Measurements from ENCODE around the gene ZKSCAN7.
A peak's percentile ranks its signal among the peaks of the same experiment; 100 is the strongest.
"Not testable (repeated sequence)": the region's sequence is repeated elsewhere in the genome, so short reads cannot be mapped to it uniquely, and the experiment has no call there.

The ZKSCAN7 gene

GRCh38 chr3:44530911-44531310 lies 24.1 kb upstream of the ZKSCAN7 start:
- TF ChIP-seq ZNF8 (CRISPR knock-in tag; IDR thresholded peaks at IDR 0.05) = no peak
- no peak for TF ChIP-seq ZNF70 (CRISPR knock-in tag; IDR thresholded peaks at IDR 0.05)
- TF ChIP-seq SNAI2 (CRISPR knock-in tag; IDR thresholded peaks at IDR 0.05) = no peak
- no peak for TF ChIP-seq CREB5 (CRISPR knock-in tag; IDR thresholded peaks at IDR 0.05; ENCODE audit: low read depth)
- no peak for TF ChIP-seq TSHZ2 (CRISPR knock-in tag; IDR thresholded peaks at IDR 0.05)
- TF ChIP-seq ISL1 (CRISPR knock-in tag; IDR thresholded peaks at IDR 0.05) = no peak
- TF ChIP-seq PATZ1 (CRISPR knock-in tag; IDR thresholded peaks at IDR 0.05; ENCODE audit: borderline replicate concordance) = no peak
- TF ChIP-seq ESRRG (CRISPR knock-in tag; IDR thresholded peaks at IDR 0.05) = no peak
- TF ChIP-seq CSDC2 (CRISPR knock-in tag; IDR thresholded peaks at IDR 0.05) = no peak
- no peak for TF ChIP-seq ZFP3 (CRISPR knock-in tag; IDR thresholded peaks at IDR 0.05)
- no peak for TF ChIP-seq ZFP30 (CRISPR knock-in tag; IDR thresholded peaks at IDR 0.05)
- no peak for TF ChIP-seq RARB (CRISPR knock-in tag; IDR thresholded peaks at IDR 0.05)
- no peak for TF ChIP-seq POU6F1 (CRISPR knock-in tag; IDR thresholded peaks at IDR 0.05; ENCODE audit: borderline replicate concordance, low read depth)
- no peak for ATAC-seq

GRCh38 chr3:44534659-44535058 lies 20.3 kb upstream of the ZKSCAN7 start:
- ATAC-seq = not testable (repeated sequence)
- TF ChIP-seq ISL1 (CRISPR knock-in tag; IDR thresholded peaks at IDR 0.05) = 0 out of 2 replicates have a peak, but pooled peaks have one; percentile 8

GRCh38 chr3:44535364-44535763 lies 19.6 kb upstream of the ZKSCAN7 start:
- TF ChIP-seq TSHZ2 (CRISPR knock-in tag; IDR thresholded peaks at IDR 0.05) (no peak), CREB5 (CRISPR knock-in tag; IDR thresholded peaks at IDR 0.05; ENCODE audit: low read depth) (no peak), OSR1 (CRISPR knock-in tag; IDR thresholded peaks at IDR 0.05) (no peak), ISL1 (CRISPR knock-in tag; IDR thresholded peaks at IDR 0.05) (no peak), ZFP3 (CRISPR knock-in tag; IDR thresholded peaks at IDR 0.05) (no peak), TCF4 (CRISPR knock-in tag; IDR thresholded peaks at IDR 0.05; ENCODE audit: borderline replicate concordance) (no peak), ZC3H10 (CRISPR knock-in tag; IDR thresholded peaks at IDR 0.05) (no peak), PATZ1 (CRISPR knock-in tag; IDR thresholded peaks at IDR 0.05; ENCODE audit: borderline replicate concordance) (no peak), ZFP30 (CRISPR knock-in tag; IDR thresholded peaks at IDR 0.05) (no peak), SNAI2 (CRISPR knock-in tag; IDR thresholded peaks at IDR 0.05) (no peak), ZNF70 (CRISPR knock-in tag; IDR thresholded peaks at IDR 0.05) (no peak), ARNTL (CRISPR knock-in tag; IDR thresholded peaks at IDR 0.05; ENCODE audit: borderline replicate concordance, low read depth) (no peak), RARB (CRISPR knock-in tag; IDR thresholded peaks at IDR 0.05) (no peak), CSDC2 (CRISPR knock-in tag; IDR thresholded peaks at IDR 0.05) (no peak), BACH2 (CRISPR knock-in tag; IDR thresholded peaks at IDR 0.05; ENCODE audit: borderline replicate concordance) (no peak), CSRNP3 (CRISPR knock-in tag; IDR thresholded peaks at IDR 0.05) (no peak), TOX (CRISPR knock-in tag; IDR thresholded peaks at IDR 0.05; ENCODE audit: borderline replicate concordance) (no peak), GLIS3 (CRISPR knock-in tag; IDR thresholded peaks at IDR 0.05) (no peak), ZNF565 (CRISPR knock-in tag; conservative IDR thresholded peaks at IDR 0.05; ENCODE audit: low read depth) (no peak)
- no peak for ATAC-seq

Data from SK-N-SH treated with all-trans-retinoic acid at 6 μM for 48 hours (cell line).